CD4-positive, alpha-beta T cell (primary cell): ENCODE results near the gene TSPAN13. TPM values are rescaled to one million over a fixed set of nuclear protein-coding genes. Genes with fewer than 3 reads are reported as not detected.

Experiments used
- ATAC-seq: fragments of 200-7000 bp; cut with Tn5 transposase; one replicate; pipeline ENCODE4 v1.10.0; 2022; ENCODE audit warnings: mild to moderate bottlenecking; ENCODE audit not compliant: poor library complexity
- CTCF ChIA-PET: fragments of 350-600 bp; sonication (Branson Sonifier 250); formaldehyde crosslinking; loops from one replicate; lab custom pipeline; 2021; ENCODE audit warnings: antibody characterized with exemption, inconsistent platforms; lab: Charles Lee
- POLR2A ChIA-PET: fragments of 350-600 bp; sonication (Branson Sonifier 250); formaldehyde crosslinking; loops from one replicate; lab custom pipeline; 2021; ENCODE audit warnings: antibody characterized with exemption, inconsistent platforms; lab: Charles Lee
- DNase-seq, 14 experiments: peaks; one replicate each; pipeline ENCODE4 v3.0.0-alpha.2; 2013 to 2020; ENCODE audit warnings: mixed read lengths in 2 of 14
- H3K27ac ChIP-seq, 2 donors: one replicate each; pipeline versions ENCODE4 v1.5.1 to v1.7.0; 2013; ENCODE audit warnings: low read length in 2 of 2, low read depth in 1 of 2, mild to moderate bottlenecking in 1 of 2
- H3K27me3 ChIP-seq, 2 experiments: 1 replicate in 1 of 2; 2 replicates in 1 of 2; pipeline versions ENCODE4 v1.6.1 to v1.7.0; 2013; ENCODE audit warnings: low read length in 2 of 2, control low read depth in 1 of 2, mild to moderate bottlenecking in 1 of 2, moderate library complexity in 1 of 2; ENCODE audit not compliant: insufficient read depth in 2 of 2, control insufficient read depth in 1 of 2
- H3K36me3 ChIP-seq: one replicate; pipeline ENCODE4 v1.6.1; 2013; ENCODE audit warnings: low read length, control low read depth; ENCODE audit not compliant: insufficient read depth
- H3K4me1 ChIP-seq: one replicate; pipeline ENCODE4 v1.6.1; 2013; ENCODE audit warnings: low read length, control low read depth; ENCODE audit not compliant: insufficient read depth
- H3K4me3 ChIP-seq: one replicate; pipeline ENCODE4 v1.5.1; 2013; ENCODE audit warnings: mild to moderate bottlenecking, low read length, moderate library complexity
- H3K9me3 ChIP-seq, 2 experiments: 1 replicate in 1 of 2; 2 replicates in 1 of 2; pipeline versions ENCODE4 v1.6.1 to v1.7.0; 2013; ENCODE audit warnings: low read length in 2 of 2, mild to moderate bottlenecking in 2 of 2, control low read depth in 1 of 2, moderate library complexity in 1 of 2; ENCODE audit not compliant: control insufficient read depth in 1 of 2, insufficient read depth in 1 of 2
- H3K27ac Mint-ChIP-seq: one replicate; pipeline ENCODE4 v1.8.0; 2020; ENCODE audit warnings: mixed read lengths
- H3K27me3 Mint-ChIP-seq: one replicate; pipeline ENCODE4 v1.8.0; 2021; ENCODE audit warnings: mixed read lengths
- H3K36me3 Mint-ChIP-seq: one replicate; pipeline ENCODE4 v1.8.0; 2021; ENCODE audit warnings: low read depth, mixed read lengths
- H3K4me1 Mint-ChIP-seq: one replicate; pipeline ENCODE4 v1.8.0; 2021; ENCODE audit warnings: low read depth, mixed read lengths
- H3K4me3 Mint-ChIP-seq: one replicate; pipeline ENCODE4 v1.8.0; 2020; ENCODE audit warnings: mild to moderate bottlenecking, mixed read lengths
- H3K9me3 Mint-ChIP-seq: one replicate; pipeline ENCODE4 v1.8.0; 2020; ENCODE audit warnings: mixed read lengths
- intact Hi-C, 2 experiments: fragments of 100-400 bp; cut with DNase I in 1 of 2; cut with micrococcal nuclease in 1 of 2; formaldehyde crosslinking; loops; one replicate each; pipeline versions ENCODE4 v1.15.1 to v1.9.0; 2023 to 2025; cut with DNase I, micrococcal nuclease
- total RNA-seq, 174 experiments: library from RNA in 2 of 174; stranded (reverse) in 2 of 174; gene quantifications; one replicate each; pipeline ENCODE4 v1.2.3 and lab custom pipeline; 2021 to 2026
- TF ChIP-seq, protein P1 (sequence below): fragments of 200-600 bp; IDR thresholded peaks from one replicate; pipeline ENCODE4 v1.8.0; 2022; ENCODE audit warnings: antibody characterized with exemption, mild to moderate bottlenecking

The TSPAN13 gene
- total RNA-seq, 2 experiments from 2014 or later: 0.16 to 0.25 TPM

DNA sequence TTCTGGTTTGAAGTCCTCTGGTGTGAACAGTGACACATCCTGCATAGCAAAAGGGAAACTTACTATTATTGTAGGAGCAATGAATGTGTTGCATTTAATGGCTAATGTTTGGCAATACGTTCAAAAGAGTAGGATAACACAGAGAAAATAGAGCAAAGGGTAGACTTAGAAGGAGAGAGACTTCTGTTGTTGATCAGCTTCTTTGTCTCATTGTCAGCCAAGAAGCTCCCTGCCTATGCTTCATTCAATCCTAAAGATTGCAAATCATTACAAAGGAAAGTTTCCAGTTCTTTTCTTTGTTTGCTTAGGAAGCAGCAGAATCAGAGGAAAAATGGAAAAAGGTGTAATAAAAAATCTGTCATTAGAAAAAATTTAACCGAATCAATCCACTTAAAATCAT is 7.9 kb upstream of the TSPAN13 start:
- Histone ChIP-seq H3K4me3 (no peak overlapping the region), H3K4me1 (no peaks in the 10 kb centered on the region), H3K27ac (no peak overlapping the region), H3K36me3 (no peaks in the 10 kb centered on the region), H3K9me3 (no peaks in the 10 kb centered on the region), H3K27me3 (peaks cover 0 to 4% of the 10 kb centered on the region in 2 experiments)
- no peak overlapping the region for H3K4me3 Mint-ChIP-seq
- TF ChIP-seq, protein P1, sequence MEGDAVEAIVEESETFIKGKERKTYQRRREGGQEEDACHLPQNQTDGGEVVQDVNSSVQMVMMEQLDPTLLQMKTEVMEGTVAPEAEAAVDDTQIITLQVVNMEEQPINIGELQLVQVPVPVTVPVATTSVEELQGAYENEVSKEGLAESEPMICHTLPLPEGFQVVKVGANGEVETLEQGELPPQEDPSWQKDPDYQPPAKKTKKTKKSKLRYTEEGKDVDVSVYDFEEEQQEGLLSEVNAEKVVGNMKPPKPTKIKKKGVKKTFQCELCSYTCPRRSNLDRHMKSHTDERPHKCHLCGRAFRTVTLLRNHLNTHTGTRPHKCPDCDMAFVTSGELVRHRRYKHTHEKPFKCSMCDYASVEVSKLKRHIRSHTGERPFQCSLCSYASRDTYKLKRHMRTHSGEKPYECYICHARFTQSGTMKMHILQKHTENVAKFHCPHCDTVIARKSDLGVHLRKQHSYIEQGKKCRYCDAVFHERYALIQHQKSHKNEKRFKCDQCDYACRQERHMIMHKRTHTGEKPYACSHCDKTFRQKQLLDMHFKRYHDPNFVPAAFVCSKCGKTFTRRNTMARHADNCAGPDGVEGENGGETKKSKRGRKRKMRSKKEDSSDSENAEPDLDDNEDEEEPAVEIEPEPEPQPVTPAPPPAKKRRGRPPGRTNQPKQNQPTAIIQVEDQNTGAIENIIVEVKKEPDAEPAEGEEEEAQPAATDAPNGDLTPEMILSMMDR: no peak
- no peak overlapping the region for H3K27ac Mint-ChIP-seq
- H3K36me3 Mint-ChIP-seq: no peaks in the 10 kb centered on the region
- H3K4me1 Mint-ChIP-seq: no peaks in the 10 kb centered on the region
- DNase-seq (no peak), ATAC-seq (no peak)
- H3K9me3 Mint-ChIP-seq: no peaks in the 10 kb centered on the region
- H3K27me3 Mint-ChIP-seq: no peaks in the 10 kb centered on the region
- POLR2A ChIA-PET: no interaction called here
- CTCF ChIA-PET: no interaction called here
- intact Hi-C loops: no loop called here

DNA sequence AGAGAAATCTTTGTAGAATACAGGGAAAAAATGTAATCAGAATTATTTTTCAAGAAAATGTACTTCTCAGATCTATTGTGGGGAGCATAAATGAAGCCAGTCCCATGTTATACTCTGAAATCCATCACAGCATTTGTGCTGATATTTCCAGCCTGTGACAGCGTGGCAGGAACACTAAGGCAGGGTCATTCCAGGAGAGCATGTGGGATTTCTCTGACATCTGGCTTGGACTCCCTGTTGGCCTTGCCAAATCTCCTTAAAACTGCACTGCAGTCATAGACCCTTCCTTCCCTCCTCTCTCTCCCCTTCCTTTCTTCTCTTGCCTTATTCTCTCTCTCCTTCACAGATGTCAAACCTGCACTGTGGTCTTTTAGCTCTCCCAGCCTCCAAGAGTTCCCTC is 6.5 kb upstream of the TSPAN13 start:
- no peak for ATAC-seq
- CTCF ChIA-PET: no interaction called here
- POLR2A ChIA-PET: no interaction called here
- TF ChIP-seq, protein P1: no peak
- no peak for DNase-seq
- no peak overlapping the region for H3K27ac ChIP-seq
- H3K9me3 Mint-ChIP-seq: no peaks in the 10 kb centered on the region
- H3K27me3 Mint-ChIP-seq: peaks cover 5% of the 10 kb centered on the region
- no peaks in the 10 kb centered on the region for H3K4me1 ChIP-seq
- H3K27me3 ChIP-seq: peaks cover 2 to 4% of the 10 kb centered on the region in 2 experiments
- H3K36me3 ChIP-seq: no peaks in the 10 kb centered on the region
- no peak overlapping the region for H3K27ac Mint-ChIP-seq
- no peaks in the 10 kb centered on the region for H3K36me3 Mint-ChIP-seq
- intact Hi-C loops: no loop called here
- no peaks in the 10 kb centered on the region for H3K9me3 ChIP-seq
- no peak overlapping the region for H3K4me3 ChIP-seq
- H3K4me3 Mint-ChIP-seq: no peak overlapping the region
- H3K4me1 Mint-ChIP-seq: no peaks in the 10 kb centered on the region

DNA sequence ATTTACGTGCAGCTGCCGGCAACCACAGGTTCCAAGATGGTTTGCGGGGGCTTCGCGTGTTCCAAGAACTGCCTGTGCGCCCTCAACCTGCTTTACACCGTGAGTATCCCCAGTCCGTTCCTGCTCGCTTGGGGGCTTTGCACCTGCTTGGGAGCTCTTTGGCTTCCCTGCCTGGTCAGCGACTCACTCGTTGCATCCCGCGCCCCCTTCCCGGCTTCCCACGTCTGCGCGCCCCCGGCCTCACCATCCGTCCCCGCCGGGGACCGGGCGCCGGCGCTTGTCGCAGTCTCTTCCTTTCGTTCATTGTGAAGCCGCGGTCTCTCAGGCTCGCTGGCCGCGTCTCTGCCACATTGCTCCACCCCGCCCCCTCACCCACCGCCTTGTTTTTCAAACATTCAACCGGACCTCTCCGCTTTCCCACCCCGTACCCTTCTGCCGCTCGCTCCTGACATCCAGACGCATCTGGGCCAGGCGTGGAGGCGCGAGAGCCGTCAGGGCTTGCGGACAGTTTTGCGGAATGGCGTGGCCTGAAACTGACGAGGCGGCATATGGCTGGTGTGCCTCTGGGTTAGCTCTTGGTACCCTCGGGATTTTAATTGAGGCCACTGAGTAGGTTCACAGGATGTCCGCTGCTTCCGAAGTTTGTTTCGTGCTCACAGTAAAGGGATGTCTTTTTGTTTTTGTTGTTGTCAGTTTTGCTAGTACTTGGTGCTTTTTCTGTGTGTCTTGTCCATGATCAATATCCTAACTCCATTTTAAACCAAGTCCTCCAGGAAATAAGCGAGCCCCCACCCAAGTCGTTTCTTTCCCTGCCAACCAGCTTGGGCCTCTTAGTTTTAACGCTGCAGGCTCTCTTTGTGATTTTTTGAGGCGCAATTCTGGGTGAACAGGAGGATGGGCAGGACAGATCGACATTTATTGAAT is 639 bp downstream of the TSPAN13 start:
- no peaks in the 10 kb centered on the region for H3K36me3 Mint-ChIP-seq
- H3K4me1 Mint-ChIP-seq: peaks cover 11% of the 10 kb centered on the region
- Histone ChIP-seq H3K4me1 (peaks cover 10% of the 10 kb centered on the region), H3K9me3 (no peaks in the 10 kb centered on the region), H3K27ac (no peak overlapping the region), H3K27me3 (peaks cover 17 to 36% of the 10 kb centered on the region in 2 experiments), H3K4me3 (peak overlapping the region; percentile 55), H3K36me3 (no peaks in the 10 kb centered on the region)
- ChIA-PET POLR2A (no interaction called here), CTCF (no interaction called here)
- H3K9me3 Mint-ChIP-seq: no peaks in the 10 kb centered on the region
- peak overlapping the region; percentile 88 for H3K4me3 Mint-ChIP-seq
- ATAC-seq: peak; percentile 11
- peaks cover 45% of the 10 kb centered on the region for H3K27me3 Mint-ChIP-seq
- H3K27ac Mint-ChIP-seq: no peak overlapping the region
- intact Hi-C loops: no loop called here
- TF ChIP-seq, protein P1: no peak
- peak in 1 of 14 experiments; percentile 12 for DNase-seq
